VCaP (cell line): ENCODE data around the gene SPSB2.

ENCODE experiments used
- H3K27ac ChIP-seq: fragments of 450-650 bp; 2 replicates; pipeline ENCODE4 v1.5.1; 2017
- TF ChIP-seq, protein P1 (sequence below): fragments of 450-650 bp; conservative IDR thresholded peaks from 2 replicates; pipeline ENCODE4 v1.5.1; 2017; ENCODE audit warnings: mild to moderate bottlenecking, moderate library complexity

Gene SPSB2

DNA sequence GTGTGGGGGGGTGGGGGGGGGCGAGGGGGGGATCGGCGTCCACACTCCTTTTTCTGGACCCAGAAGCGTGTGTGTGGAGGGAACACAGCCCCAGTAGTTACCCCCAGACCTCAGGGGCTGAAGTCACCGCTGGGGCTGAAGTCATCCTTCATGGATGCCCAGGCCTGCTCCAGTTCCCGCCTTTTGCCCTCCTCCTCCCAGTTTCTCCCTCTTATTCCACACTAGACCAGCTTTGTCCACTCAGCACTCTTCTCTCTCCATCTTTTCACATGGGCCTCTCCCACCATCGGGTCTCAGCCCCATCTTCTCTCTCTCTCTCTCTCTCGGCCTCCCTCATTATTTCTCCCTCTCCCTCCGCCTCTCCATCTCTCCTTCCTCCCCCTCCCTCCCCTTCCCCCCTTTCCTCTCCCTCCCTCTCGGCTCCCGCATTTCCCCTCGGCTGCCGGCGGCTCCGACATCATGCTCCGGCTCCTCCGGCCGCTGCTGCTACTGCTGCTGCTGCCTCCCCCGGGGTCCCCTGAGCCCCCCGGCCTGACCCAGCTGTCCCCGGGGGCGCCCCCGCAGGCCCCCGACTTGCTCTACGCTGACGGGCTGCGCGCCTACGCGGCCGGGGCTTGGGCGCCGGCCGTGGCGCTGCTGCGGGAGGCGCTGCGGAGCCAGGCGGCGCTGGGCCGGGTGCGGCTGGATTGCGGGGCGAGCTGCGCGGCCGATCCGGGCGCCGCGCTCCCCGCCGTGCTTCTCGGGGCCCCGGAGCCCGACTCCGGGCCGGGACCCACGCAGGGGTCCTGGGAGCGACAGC lies 44.9 kb downstream of the SPSB2 start, which contains the start of gene P3H3:
TSS of gene P3H3 (plus strand) at position 426 of the 799 bp plus-strand sequence. CDS start at position 460, 34 bp downstream.
- TF ChIP-seq, protein P1, sequence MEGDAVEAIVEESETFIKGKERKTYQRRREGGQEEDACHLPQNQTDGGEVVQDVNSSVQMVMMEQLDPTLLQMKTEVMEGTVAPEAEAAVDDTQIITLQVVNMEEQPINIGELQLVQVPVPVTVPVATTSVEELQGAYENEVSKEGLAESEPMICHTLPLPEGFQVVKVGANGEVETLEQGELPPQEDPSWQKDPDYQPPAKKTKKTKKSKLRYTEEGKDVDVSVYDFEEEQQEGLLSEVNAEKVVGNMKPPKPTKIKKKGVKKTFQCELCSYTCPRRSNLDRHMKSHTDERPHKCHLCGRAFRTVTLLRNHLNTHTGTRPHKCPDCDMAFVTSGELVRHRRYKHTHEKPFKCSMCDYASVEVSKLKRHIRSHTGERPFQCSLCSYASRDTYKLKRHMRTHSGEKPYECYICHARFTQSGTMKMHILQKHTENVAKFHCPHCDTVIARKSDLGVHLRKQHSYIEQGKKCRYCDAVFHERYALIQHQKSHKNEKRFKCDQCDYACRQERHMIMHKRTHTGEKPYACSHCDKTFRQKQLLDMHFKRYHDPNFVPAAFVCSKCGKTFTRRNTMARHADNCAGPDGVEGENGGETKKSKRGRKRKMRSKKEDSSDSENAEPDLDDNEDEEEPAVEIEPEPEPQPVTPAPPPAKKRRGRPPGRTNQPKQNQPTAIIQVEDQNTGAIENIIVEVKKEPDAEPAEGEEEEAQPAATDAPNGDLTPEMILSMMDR = peak; percentile 61
- H3K27ac ChIP-seq = peak within 1 kb of the TSS; percentile 74

DNA sequence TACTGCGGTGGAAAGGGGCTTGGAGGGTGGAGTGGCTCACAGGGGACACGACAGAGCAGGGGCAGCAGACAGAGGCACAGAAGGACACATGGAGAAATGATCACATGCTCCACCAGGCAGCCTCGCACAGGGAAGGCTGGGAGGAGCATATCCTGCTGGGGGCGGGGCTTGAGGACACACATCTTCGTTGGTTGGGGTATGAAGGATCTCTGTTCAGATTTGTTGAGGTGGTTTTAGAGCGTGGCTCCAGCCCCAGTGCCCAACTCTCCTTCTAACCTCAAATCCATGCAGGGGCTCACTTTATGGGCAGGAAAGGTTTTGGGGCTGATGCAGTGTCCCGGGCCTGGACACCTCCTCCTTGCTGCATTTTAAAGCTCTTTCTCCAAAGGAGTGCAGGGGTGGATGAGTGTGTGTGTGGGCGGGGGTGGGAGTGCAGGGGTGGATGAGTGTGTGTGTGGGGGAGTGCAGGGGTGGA lies 45.6 kb downstream of the SPSB2 start:
- TF ChIP-seq, protein P1 = no peak
- H3K27ac ChIP-seq = peak overlapping the region; percentile 70

DNA sequence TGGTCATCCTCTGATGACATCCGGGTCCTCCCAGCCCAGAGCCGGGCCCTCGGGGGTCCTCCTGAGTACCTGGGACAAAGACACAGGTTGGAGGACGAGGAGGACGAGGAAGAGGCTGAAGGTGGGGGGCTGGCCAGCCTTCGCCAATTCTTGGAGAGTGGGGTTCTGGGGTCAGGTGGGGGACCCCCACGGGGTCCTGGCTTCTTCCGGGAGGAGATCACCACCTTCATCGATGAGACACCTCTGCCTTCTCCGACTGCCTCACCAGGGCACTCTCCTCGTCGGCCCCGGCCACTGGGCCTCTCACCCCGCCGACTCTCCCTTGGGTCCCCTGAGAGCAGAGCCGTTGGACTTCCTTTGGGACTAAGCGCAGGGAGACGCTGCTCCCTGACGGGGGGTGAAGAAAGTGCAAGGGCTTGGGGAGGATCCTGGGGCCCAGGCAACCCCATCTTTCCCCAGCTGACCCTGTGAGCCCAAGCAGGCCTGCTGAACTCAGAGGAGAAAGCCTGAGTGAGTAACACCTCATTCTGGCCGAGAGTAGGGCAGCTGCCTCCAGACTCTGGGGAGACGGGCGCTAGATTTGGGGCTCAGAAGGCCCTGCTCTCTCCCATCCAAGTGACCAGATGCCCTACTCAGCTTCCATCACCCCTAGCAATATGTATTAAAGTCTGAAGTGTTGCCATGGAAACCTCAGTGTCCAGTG lies 46.2 kb downstream of the SPSB2 start:
- peak overlapping the region; percentile 70 for H3K27ac ChIP-seq
- TF ChIP-seq, protein P1 = no peak

DNA sequence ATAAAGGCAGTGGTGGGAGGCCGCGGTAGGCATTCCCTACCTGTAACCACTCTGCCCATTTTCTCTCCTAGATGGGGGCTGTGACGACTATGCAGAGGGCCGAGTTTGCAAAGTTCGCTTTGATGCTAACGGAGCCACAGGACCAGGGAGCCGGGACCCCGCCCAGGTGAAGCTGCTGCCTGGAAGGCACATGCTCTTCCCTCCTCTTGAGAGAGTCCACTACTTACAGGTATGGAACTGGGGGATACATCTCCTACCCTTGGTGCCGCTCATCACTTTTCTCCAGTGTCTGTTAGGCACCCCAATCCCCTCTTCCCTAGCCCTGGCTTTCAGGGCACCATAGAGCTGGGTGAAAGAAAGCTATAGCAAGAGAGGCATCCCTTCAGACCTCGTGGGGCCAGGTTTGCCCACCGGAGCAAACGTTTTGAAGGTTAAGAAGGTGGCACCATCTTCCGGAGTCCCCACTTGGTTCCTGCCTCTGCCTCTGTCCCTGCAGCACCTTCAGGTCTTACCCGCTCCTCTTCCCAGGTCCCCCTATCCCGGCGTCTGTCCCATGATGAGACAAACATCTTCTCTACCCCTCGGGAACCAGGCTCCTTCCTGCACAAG lies 46.9 kb downstream of the SPSB2 start:
- H3K27ac ChIP-seq = no peak overlapping the region; the same call in 1 of the 2 replicates
- TF ChIP-seq, protein P1 = no peak

DNA sequence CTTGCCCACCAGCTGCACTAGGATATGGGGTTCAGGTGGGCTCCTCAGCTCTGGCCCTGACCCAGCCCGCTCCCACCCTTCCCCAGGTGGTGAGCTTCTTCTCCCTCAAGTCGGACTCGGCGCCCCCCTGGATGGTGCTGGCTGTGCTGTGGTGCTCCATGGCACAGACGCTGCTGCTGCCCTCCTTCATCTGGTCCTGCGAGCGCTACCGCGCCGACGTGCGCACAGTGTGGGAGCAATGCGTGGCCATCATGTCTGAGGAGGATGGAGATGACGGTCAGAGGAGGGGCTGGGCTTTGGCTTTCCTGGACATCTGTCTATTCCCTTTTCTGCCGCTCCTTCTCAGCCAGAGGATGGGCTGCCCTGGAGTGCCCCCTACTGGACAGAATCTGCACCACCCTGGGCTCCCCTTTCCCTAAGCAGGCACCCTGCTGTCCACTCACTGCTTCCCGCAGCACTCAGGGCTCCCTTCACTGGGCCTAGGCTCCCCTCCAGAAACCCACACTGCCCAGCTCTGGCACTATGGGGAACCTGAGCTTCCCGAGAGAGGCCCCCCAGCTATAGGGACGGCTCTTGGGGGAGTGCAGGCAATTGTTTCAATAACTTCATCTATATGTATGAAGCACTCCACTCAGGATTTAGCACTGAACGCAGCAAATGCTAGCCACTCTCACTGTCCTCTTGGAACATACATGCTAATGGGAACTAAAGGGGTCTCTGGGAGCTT lies 47.5 kb downstream of the SPSB2 start:
- TF ChIP-seq, protein P1 = peak; percentile 96
- no peak overlapping the region for H3K27ac ChIP-seq

DNA sequence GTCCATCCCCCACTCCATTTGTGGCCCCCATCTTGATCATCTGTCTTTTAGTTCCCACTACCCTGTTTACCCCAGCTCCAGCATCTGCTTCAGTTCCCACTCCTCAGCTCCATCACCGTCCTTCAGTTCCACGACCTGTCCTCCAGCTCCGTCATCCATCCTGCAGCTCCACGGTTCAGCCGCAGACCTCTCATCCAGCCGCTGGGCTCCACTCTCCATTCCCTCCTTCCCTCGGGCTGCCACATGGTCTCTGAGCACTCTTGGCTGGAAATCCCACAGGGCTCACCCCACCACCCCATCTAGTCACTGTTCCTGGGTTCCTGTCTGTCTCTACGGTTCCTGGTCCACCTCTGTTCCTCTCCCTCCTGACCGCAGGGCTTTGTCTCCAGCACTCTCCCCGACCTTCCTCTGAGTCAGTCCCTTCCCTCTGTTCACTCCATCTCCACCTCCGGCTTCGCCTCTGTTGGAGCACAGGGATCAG lies 48.2 kb downstream of the SPSB2 start:
- TF ChIP-seq, protein P1 = no peak
- no peak overlapping the region for H3K27ac ChIP-seq
